GM18507 (cell line): ENCODE measurements around the gene TXLNG.

Experiments
- DNase-seq: peaks from one replicate; pipeline ENCODE4 v3.0.0; 2011; ENCODE audit warnings: low read depth; ENCODE audit not compliant: insufficient read length; ENCODE audit errors: extremely low spot score
- FAIRE-seq: peaks from 2 replicates; lab custom pipeline; 2011; peaks lifted over from hg19 to GRCh38; lab: Jason Lieb, UNC

The TXLNG gene

DNA sequence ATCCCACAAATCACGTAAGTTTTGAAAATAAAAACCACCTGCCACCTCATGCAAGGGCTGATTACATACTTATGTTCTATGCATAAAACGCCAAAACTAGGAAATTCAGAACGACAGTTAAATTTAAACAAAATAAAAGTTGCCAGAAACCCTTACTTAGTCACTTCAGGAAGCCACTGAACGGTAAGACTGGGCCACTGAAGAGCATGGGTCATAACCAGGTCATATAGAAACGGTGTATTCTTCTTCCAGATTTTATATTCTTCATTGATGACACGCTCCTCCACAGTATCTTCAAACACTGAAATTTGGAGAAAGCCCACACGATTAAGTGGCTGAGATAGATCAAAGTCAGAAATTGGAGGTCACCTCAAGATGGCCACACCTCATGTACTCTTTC is 82.7 kb downstream of the TXLNG start:
- no peak for DNase-seq
- FAIRE-seq = peak; percentile 52

DNA sequence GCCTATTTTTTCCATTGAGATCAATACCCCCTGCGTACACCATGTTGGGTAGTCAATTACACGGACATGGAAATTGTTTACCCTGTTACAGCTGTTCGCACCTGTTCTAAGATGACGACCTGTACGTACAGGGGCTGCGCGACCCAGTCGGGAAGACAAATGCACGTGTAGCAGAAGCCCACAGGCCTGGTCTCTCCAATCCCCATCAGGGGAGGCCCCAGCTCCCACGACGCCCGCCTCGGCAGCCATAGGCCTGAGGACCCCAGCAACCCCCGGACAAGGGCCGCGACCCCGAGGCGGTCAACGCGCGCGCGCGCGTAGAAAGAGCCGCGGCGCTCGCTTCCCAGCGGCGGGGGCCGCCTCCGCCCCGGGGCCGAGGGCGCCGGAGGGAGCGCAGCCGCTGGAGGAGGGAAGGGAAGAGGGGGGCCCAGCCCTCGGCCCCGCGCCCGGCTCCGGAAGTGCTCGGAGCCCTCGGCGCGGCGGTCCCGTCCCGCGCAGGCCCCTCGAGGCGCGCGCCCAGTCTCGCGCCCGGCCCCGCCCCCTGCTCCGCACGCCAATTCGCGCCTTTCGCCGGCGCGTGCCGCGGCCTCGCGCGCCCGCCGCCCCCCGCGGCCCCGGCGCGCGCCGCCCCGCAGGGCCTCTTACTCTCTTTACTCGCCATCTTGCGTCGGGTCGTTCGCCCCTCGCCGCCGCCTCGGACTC is 83.3 kb downstream of the TXLNG start:
- FAIRE-seq = no peak
- no peak for DNase-seq

GRCh38 chrX:16870095-16870861 is 84.0 kb downstream of the TXLNG start, which contains the start of gene RBBP7:
RBBP7 (minus strand) TSS chrX:16870362; CDS start chrX:16870053, 309 bp downstream.
- DNase-seq (peak; percentile 72), FAIRE-seq (peak; percentile 80)

- DNase-seq (no peak), FAIRE-seq (no peak)
Measured at GRCh38 chrX:16870862-16871815, 84.9 kb downstream of the TXLNG start.

DNA sequence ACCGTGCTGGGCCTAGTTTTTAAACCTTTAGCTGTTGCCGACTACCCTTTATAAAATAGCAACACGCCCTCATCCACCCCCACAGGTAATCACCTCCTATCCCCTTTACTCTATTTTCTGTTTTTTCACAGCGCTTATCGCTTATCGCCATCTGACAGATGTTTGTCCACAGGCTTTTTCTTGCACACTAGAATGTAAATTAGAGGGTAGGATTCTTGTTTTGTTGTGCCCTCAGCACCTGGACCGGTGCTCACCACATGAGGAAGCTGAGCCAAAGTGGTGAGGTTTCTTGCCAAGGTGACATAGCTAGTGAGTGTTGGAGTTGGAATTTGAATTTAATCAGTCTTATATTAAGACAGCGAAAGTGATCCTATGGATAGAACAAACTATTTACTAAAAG is 86.8 kb downstream of the TXLNG start:
- DNase-seq (no peak), FAIRE-seq (no peak)

DNA sequence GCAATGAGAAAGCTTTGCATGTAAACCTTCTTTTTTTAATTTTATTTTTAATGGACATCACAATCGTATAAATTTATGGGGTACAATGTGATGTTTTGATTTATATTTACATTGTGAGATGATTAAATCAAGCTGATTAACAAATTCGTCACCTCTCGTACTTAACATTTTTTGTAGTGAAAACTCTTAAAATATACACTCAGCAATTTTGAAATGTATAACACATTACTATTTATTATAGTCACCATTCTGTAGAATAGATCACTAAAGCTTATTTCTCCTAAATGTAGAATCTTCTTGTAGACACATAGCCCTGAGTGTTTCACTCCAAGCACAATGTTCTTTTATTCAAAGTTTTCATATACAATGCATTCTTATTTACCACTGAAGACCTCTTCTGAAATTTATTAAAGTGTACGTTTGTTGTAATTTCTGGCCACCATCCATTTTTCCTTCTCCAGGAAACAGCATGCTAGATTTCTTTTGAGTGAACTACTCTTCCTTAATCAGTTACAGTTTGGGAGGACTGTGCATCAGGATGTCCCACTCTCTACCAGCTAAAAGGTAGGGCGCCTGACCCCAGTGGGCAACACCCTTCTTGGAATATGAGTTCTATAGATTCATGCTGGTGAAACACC is 88.3 kb downstream of the TXLNG start:
- FAIRE-seq (no peak), DNase-seq (no peak)

- DNase-seq (no peak), FAIRE-seq (no peak)
Measured at GRCh38 chrX:16876696-16877095, 90.4 kb downstream of the TXLNG start.

- FAIRE-seq = no peak
- DNase-seq = no peak
Measured at GRCh38 chrX:16882169-16882568, 95.9 kb downstream of the TXLNG start.

- FAIRE-seq (peak; percentile 93), DNase-seq (no peak)
Measured at GRCh38 chrX:16882702-16883486, 96.6 kb downstream of the TXLNG start.

DNA sequence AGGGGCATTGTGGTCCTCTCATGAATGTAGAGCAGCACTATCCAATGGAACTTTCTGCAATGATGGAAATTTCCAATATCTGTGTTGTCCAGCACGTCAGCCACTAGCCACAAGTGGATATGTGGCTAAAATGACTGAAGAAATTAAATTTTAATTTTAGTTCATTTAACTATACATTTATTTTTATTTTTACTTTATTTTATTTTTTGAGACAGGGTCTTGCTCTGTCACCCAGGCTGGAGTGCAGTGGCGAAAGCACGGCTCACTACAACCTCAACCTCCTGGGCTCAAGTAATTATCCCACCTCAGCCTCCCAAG is 97.2 kb downstream of the TXLNG start:
- no peak for DNase-seq

GRCh38 chrX:16885628-16886027 is 99.4 kb downstream of the TXLNG start:
- FAIRE-seq = no peak
- no peak for DNase-seq

More for the DNA sequence above, 97.2 kb downstream of the TXLNG start:
- no peak for FAIRE-seq

- no peak for DNase-seq
- FAIRE-seq = peak; percentile 87
Measured at GRCh38 chrX:16892504-16893362, 106.5 kb downstream of the TXLNG start.
